Urinary bladder (tissue), 4 donors: ENCODE data around the gene HSD17B13. TPM values are rescaled to one million over a fixed set of nuclear protein-coding genes. Genes with fewer than 3 reads are reported as not detected.
"Not testable (repeated sequence)": the region's sequence is repeated elsewhere in the genome, so short reads cannot be mapped to it uniquely, and the experiment has no call there.

ENCODE experiments used
- DNase-seq: peaks from one replicate; pipeline ENCODE4 v3.0.0-alpha.2; 2015; ENCODE audit errors: extremely low spot score
- H3K27ac ChIP-seq: one replicate; pipeline ENCODE4 v1.5.1; 2013; ENCODE audit warnings: low read depth, mild to moderate bottlenecking, moderate library complexity
- H3K36me3 ChIP-seq: one replicate; pipeline ENCODE4 v1.6.1; 2013; ENCODE audit warnings: mild to moderate bottlenecking, moderate library complexity; ENCODE audit not compliant: insufficient read depth
- H3K4me1 ChIP-seq: one replicate; pipeline ENCODE4 v1.6.1; 2013; ENCODE audit warnings: mild to moderate bottlenecking, moderate library complexity; ENCODE audit not compliant: insufficient read depth
- H3K4me3 ChIP-seq: one replicate; pipeline ENCODE4 v1.5.1; 2013; ENCODE audit warnings: low read depth, low read length
- WGBS: extraction: QIAGEN DNeasy Blood & Tissue Kit; methylation state at CpG from one replicate; pipeline ENCODE4 v1.1.7; 2013; 5-methylcytosine and 5-hydroxymethylcytosine counted together
- polyA plus RNA-seq: library from polyadenylated mRNA; stranded (reverse); fragments of 200-250 nt; gene quantifications from one replicate; pipeline ENCODE4 v1.2.3, GENCODE V29; 2013
- total RNA-seq: library from RNA; depleted of rRNA; stranded (reverse); fragments of >200 nt; gene quantifications from one replicate; pipeline ENCODE4 v1.2.3, GENCODE V29; 2014
- donor health status: healthy with polysubstance abuse.
- donor health status: healthy.

HSD17B13 gene
- total and polyA plus RNA-seq, 2 donors: 1.1 to 1.2 TPM

- not testable (repeated sequence) for H3K27ac ChIP-seq, DNase-seq, H3K4me1 ChIP-seq, H3K36me3 ChIP-seq, H3K4me3 ChIP-seq
- WGBS: 68% methylated on average over 8 of the region's 8 CpGs
Observed at GRCh38 chr4:87341954-87342635, 19.4 kb upstream of the HSD17B13 start.

- no peak overlapping the region for H3K27ac ChIP-seq
- H3K4me3 ChIP-seq: no peak overlapping the region
- 79% methylated on average over 2 of the region's 2 CpGs for WGBS
- no peak for DNase-seq
- peaks cover 5% of the 10 kb centered on the region for H3K36me3 ChIP-seq
- no peaks in the 10 kb centered on the region for H3K4me1 ChIP-seq
Observed at GRCh38 chr4:87339440-87339839, 16.8 kb upstream of the HSD17B13 start.

- H3K27ac ChIP-seq: no peak overlapping the region
- WGBS: 85% methylated on average over 1 of the region's 1 CpG
- no peaks in the 10 kb centered on the region for H3K4me1 ChIP-seq
- DNase-seq: no peak
- peaks cover 5% of the 10 kb centered on the region for H3K36me3 ChIP-seq
- no peak overlapping the region for H3K4me3 ChIP-seq
Observed at GRCh38 chr4:87337361-87337760, 14.7 kb upstream of the HSD17B13 start.

GRCh38 chr4:87333267-87333666 lies 10.6 kb upstream of the HSD17B13 start:
- Histone ChIP-seq H3K27ac (no peak overlapping the region), H3K4me1 (no peaks in the 10 kb centered on the region), H3K36me3 (no peaks in the 10 kb centered on the region), H3K4me3 (no peak overlapping the region)
- no peak for DNase-seq
- 94% methylated on average over 1 of the region's 1 CpG for WGBS

- Histone ChIP-seq H3K4me3 (no peak overlapping the region), H3K27ac (no peak overlapping the region), H3K36me3 (no peaks in the 10 kb centered on the region), H3K4me1 (no peaks in the 10 kb centered on the region)
- 87% methylated on average over 4 of the region's 4 CpGs for WGBS
- DNase-seq: no peak
Observed at GRCh38 chr4:87330761-87331160, 8.1 kb upstream of the HSD17B13 start.

- no peaks in the 10 kb centered on the region for H3K36me3 ChIP-seq
- H3K4me1 ChIP-seq: no peaks in the 10 kb centered on the region
- DNase-seq: no peak
- H3K27ac ChIP-seq: no peak overlapping the region
- no peak overlapping the region for H3K4me3 ChIP-seq
- WGBS: 65% methylated on average over 1 of the region's 1 CpG
Observed at GRCh38 chr4:87327136-87327535, 4.5 kb upstream of the HSD17B13 start.

- no peaks in the 10 kb centered on the region for H3K36me3 ChIP-seq
- 55% methylated on average over 3 of the region's 3 CpGs for WGBS
- H3K4me1 ChIP-seq: no peaks in the 10 kb centered on the region
- no peak overlapping the region for H3K4me3 ChIP-seq
- DNase-seq: no peak
- H3K27ac ChIP-seq: no peak overlapping the region
Observed at GRCh38 chr4:87326460-87326859, 3.8 kb upstream of the HSD17B13 start.

- Histone ChIP-seq H3K4me1 (no peaks in the 10 kb centered on the region), H3K36me3 (no peaks in the 10 kb centered on the region), H3K27ac (no peak overlapping the region), H3K4me3 (no peak overlapping the region)
- WGBS: 13% methylated on average over 5 of the region's 5 CpGs
- no peak for DNase-seq
Observed at GRCh38 chr4:87321888-87322287, 794 bp downstream of the HSD17B13 start.

- Histone ChIP-seq H3K27ac (no peak overlapping the region), H3K36me3 (no peaks in the 10 kb centered on the region), H3K4me1 (no peaks in the 10 kb centered on the region), H3K4me3 (no peak overlapping the region)
- 43% methylated on average over 1 of the region's 1 CpG for WGBS
- no peak for DNase-seq
Observed at GRCh38 chr4:87317527-87317926, 5.2 kb downstream of the HSD17B13 start.

GRCh38 chr4:87316961-87317360 lies 5.7 kb downstream of the HSD17B13 start:
- H3K4me1 ChIP-seq: no peaks in the 10 kb centered on the region
- H3K27ac ChIP-seq: peak overlapping the region; percentile 16
- DNase-seq: no peak
- H3K4me3 ChIP-seq: no peak overlapping the region
- H3K36me3 ChIP-seq: no peaks in the 10 kb centered on the region
- WGBS: 72% methylated on average over 3 of the region's 3 CpGs

GRCh38 chr4:87315000-87315399 lies 7.7 kb downstream of the HSD17B13 start:
- not testable (repeated sequence) for H3K27ac ChIP-seq, H3K36me3 ChIP-seq, H3K4me1 ChIP-seq, H3K4me3 ChIP-seq, DNase-seq
- 54% methylated on average over 4 of the region's 4 CpGs for WGBS

GRCh38 chr4:87313756-87314155 lies 8.9 kb downstream of the HSD17B13 start:
- Histone ChIP-seq H3K4me1 (no peaks in the 10 kb centered on the region), H3K4me3 (no peak overlapping the region), H3K27ac (no peak overlapping the region), H3K36me3 (no peaks in the 10 kb centered on the region)
- WGBS: 84% methylated on average over 3 of the region's 3 CpGs
- DNase-seq: no peak

GRCh38 chr4:87311684-87312083 lies 11.0 kb downstream of the HSD17B13 start:
- no peaks in the 10 kb centered on the region for H3K4me1 ChIP-seq
- H3K27ac ChIP-seq: no peak overlapping the region
- H3K36me3 ChIP-seq: no peaks in the 10 kb centered on the region
- no peak for DNase-seq
- H3K4me3 ChIP-seq: no peak overlapping the region
- 95% methylated on average over 3 of the region's 3 CpGs for WGBS

- no peaks in the 10 kb centered on the region for H3K36me3 ChIP-seq
- no peak for DNase-seq
- no peak overlapping the region for H3K4me3 ChIP-seq
- H3K27ac ChIP-seq: no peak overlapping the region
- H3K4me1 ChIP-seq: no peaks in the 10 kb centered on the region
- WGBS: 41% methylated on average over 4 of the region's 4 CpGs
Observed at GRCh38 chr4:87310691-87311335, 11.9 kb downstream of the HSD17B13 start.
